Fibroblast of skin of back (primary cell): Measurements from ENCODE around the gene RPAP3.

Experiments
- DNase-seq: peaks from one replicate; pipeline ENCODE4 v3.0.0-alpha.2; 2013

RPAP3 gene

DNA sequence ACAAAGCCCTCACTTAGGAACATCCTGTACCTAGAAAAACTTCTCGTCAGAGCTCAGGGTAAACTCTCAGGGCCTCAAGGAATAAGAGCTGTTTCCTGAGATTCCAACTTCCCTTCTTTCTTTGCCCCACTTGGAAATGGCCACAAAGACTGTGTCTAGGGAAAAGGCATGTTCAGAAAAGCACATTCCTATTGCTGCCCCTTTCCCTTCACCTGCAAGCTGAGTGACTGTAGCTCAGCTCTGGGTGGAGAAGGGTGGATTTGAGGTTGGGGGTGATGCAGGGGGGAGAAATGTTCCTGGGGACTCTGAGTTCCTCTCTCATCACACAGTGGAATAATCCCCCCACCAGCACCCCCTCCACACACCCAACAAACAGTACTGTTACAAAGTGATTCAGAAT is 12.7 kb upstream of the RPAP3 start:
- DNase-seq, result no peak

DNA sequence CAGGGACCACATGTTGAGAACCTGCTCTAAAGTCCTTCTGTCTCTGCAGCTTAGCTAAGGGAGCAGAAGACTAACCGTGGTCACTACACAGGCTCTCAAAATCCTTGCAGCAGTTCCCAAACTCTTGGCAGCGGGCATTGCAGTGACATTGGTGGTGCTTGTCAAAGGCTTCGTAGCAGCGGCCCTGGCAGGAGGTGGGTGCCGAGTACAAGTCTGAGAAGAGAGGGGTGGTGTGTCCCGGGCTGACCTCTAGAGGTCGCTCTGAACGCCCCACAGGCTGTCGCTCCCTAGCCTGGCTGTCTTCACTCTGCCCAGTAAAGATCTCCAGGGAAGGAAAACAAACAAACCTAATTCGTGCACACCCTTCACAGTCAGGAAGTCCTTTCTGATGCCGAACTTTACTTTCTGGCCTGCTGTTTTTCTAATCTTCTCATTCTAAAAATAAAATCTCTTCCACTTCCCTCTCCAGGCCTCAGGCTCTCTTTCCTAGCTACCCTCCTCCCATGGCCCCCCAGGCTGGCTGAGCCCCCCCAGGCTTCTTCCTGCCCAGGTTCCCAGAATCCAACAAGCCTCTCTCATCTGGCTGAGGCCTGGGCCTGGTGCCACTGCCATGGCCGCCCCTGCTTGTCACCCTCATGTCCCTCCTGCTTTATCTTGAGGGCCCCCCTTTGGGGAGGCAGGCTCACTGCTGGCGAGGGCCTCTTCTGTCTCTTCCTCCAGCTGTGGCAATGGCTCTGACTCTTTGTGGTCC is 11.8 kb upstream of the RPAP3 start:
- peak; percentile 90 for DNase-seq

DNA sequence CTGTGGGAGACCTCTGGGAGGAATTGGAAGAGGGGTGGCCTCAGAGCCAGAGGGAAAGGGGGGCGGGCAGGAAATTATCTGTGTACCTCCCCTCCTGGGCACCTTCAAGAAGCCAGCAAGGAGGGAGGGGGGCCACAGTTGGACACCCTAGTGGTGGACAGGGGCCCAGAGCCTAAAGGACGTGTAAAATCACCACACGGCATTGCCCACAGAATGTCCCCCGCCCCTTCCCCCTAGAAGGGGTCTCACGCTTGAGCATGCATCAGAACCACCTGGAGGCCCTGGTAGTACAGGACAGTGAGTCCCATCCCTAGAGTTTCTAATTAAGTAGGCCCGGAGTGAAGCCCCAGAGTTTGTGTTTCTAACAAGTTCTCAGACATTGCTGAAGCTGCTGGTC is 11.2 kb upstream of the RPAP3 start:
- DNase-seq, result no peak

DNA sequence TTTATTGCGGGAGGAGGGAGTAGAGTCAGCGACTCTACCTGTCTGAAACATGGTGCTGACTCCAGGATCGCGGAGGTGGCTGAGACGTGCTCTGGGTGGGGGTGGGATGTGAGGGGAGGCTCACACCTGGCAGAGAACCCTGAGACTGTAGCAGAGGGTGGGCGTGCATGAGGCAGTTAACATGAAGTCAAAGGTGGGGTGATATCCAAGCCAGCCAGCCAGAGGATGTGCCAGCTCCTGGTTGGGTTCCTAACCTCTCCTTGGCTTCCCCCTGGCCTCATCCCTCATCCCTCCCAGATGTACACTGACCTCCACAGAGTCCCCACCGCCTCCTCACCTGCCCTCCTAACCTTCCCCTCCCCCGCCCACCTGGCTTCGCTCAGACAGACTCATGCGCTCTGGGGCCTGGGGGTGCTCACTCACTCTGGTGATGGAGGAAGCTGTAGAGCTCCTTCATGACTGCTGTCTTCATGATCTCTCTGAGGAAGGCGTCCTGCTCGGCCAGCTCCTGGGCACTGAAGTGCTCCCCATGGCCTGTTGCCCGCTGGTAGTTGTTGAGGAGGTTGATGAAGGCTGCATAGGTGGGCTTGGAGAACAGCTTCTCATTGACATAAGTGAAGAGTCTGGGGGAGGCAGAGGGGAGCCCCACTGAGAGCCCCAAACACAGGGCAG is 10.2 kb upstream of the RPAP3 start:
- no peak for DNase-seq

DNA sequence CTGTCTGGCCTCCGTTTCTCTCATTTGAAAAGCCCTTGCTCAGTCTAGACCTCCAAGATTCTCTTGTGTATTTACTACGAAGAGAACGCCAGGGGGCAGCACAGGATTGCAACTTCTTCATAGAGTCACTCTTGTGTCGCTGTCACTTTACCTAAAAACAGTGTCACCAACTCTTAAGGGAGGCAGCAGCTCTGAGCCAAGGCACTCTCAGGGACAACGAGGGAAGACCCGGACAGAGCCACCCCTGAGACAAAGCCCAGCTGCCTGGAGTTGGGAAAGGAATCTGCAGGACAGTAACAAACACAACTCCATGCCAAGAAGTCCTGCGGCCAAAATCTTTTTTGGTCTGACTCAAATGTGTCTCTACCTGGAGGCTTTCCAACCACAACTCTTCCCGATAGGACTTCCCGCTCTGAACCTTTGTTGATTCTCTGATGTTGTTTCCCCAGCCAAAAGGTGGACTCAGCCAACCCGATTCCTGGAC is 9.6 kb upstream of the RPAP3 start:
- peak; percentile 70 for DNase-seq

DNA sequence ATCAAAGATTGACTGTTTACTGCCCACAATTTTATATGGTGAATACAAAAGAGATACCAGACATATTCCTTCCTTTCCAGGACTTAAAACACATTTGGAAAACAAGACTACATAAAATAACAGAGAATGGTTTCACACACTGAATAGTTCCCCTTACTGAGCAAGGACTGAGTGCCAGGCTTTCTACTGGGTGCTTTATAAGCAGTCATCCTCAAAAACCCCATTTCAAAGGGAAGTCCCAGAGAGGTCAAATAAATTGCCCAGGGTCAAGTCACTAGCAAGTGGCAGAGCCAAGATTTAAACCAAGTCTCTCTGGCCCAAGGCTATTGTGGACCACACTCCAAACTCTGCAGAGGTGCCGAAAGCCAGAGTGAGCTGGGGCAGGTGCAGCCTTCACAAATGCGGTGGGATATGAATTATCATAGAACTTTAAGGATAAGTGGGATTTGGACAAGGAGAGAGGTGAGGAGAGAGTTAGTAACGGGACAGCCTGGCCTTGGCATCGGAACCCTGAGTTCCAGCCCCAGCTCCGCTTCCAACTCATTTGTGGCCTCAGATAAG is 9.1 kb upstream of the RPAP3 start:
- no peak for DNase-seq

DNA sequence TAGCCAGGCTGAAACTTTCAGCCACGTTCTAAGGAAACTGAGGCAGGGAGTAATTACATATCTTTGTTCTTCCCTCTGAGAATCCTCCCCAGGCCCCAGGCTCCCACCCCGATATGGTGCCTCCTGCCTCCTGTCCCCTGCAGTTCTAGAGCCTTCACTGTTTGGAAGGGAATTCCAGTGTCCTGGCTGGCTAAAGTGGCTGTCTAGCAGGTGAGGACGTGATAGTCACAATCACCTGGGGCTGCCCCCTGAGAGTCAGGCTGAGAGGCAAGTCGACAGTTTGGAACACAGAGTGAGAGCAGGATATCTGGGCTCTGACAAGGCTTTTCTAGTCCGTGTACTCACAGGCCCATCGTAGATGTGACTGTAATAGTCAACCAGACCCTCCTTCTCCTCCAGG is 6.3 kb upstream of the RPAP3 start:
- DNase-seq, result no peak

DNA sequence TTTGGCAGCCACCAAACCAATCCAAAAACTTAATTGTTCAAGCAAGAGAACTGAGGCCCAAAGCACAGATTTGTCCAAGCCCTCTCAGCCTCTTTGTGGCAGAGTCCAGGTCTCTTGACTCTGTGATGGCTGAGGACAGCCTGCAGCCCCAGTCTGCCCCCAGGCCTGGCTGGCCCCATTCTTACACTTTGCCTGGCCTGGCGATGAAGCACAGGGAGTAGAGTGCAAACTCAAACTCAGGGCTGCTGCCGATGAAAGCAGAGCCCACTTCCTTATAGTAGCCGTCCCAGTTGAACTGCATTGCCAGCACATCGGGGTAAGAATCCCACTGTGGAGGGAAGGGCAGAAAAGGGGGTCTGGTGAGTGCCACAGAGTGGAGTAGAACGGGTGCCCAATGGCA is 5.6 kb upstream of the RPAP3 start:
- no peak for DNase-seq

DNA sequence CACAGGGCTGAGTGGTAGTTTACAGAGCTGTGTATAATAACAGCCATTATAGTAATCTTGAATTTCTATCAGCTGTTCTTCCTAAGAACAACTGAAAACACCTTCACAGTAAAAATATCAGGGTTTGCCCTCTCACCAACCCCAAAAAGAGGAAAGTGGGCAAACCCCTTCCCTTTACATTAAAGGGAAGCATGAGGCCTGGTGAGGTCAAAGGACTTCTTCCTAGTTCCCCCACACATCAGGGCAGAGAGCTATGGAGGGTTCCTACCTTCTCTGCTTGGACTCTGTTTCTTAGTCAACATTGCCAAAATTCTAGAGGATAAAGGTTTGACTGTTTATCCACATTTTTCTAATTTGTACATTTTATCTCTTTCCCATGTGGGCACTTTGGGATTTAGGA is 4.4 kb upstream of the RPAP3 start:
- DNase-seq, result no peak

DNA sequence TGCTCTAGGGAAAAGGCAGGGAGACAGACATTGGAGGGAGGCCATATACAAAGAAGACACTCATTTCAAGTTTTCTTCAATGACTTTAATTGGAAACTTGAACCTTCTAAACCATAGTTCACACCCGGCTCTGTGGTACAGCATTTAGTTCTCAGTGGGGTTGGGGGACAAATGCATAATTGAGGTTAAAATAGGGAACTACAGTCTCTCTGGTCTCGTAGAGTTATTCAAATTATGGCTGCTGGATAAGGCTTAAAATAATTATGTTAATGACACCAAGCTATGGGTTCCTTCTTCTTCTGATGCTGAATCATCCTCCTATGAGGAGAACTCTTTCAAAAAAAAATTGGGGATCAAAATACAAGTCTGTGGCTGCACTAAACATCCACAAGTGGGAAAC is 3.8 kb upstream of the RPAP3 start:
- no peak for DNase-seq

DNA sequence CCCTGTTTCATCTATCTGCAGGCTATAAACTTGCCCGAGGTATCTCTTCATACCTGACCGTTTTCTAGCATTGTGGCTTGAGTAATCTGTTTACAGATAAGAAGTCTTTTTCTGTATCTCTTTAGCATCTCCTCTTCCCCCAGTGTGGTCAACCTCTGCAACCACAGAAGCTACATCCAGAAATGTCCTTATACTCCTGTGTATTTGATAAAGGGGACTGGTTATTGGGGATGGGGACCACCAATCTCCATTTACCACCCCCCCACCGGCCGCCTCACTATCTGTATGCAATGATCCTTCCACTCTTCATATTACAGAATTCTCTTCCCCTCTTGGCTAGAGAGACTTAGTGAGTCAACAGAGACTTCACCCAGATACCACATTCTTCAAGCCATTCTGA is 3.4 kb upstream of the RPAP3 start:
- no peak for DNase-seq

DNA sequence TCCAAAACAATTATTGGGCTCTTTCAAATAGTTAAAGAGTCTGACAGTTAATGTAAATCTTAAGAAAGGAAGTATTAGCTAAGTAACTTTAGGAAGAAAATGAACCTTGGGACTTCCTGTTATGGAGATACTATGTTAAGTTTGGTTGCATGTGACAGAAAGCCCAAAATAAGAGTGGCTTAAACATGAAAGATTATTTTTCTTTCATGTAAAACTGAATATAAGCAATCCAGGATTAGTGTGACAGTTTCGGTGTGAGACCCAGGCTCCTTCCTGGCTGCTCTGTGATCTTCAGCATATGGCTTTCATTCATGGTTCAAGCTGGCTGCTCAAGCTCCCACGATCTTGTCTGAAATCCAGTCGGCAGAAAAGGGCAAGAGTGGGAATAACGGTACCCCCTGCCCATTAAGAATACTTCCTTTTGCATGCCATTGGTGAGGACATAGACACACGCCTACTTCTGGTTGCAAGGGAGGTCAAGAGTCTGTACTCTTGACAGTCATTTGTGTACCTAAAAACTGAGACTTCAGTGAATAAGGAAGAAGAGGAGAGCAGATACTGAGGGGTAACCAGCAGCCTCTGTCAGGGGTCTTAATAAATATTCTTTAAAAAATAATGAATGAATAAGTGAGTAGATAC is 2.2 kb upstream of the RPAP3 start:
- DNase-seq, result no peak

DNA sequence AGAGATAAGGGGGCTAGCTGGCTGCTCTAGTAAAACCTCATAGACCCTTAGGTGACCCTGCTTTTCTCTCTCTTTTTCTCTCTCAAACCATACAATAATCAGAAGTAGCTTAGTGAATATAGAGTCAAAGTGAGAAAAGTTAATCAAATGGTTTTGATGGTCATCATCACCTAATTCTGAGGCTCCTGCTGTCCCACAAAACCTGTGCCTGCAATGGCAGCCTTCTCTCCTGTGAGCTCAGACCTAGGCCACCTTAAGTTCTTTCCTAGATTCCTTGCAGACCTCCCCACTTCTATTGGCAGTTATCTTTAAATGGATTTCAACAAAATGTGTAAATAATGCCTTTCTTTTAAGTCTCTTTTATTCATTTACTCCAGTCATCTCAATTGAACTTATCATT is 1.5 kb upstream of the RPAP3 start:
- DNase-seq, result no peak

DNA sequence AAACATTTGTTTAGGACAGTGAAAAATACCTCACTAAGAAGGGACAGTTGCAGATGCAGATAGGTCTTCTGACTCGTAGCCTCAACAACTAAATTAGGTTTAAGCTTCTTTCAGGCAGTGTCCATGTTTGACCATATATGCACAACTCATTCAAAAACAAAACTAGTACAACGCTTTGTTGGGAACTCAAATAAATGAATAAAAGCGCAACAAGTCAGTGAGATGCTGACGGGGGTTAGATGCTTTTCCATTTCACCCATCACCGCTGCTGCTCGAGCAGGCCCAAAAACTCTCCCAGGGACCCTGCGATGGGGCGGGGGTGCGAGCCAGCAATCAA is 633 bp downstream of the RPAP3 start:
- peak; percentile 6 for DNase-seq

DNA sequence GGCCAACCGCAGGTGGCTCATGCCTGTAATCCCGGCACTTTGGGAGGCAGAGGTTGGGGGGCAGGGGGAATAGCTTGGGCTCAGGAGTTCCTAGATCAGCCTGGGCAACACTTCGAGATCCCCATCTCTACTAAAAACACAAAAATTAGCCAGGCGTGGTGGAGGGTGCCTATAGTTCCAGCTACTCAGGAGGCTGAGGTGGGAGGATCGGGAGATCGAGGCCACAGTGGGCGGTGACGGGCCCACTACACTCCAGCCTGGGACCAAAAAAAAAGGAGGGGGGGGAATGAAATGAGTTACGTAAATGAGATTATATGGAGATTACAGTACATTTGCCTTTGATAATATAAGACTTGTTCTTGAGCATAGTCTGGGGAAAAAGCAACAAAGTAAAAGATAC is 1.1 kb downstream of the RPAP3 start:
- DNase-seq, result no peak

DNA sequence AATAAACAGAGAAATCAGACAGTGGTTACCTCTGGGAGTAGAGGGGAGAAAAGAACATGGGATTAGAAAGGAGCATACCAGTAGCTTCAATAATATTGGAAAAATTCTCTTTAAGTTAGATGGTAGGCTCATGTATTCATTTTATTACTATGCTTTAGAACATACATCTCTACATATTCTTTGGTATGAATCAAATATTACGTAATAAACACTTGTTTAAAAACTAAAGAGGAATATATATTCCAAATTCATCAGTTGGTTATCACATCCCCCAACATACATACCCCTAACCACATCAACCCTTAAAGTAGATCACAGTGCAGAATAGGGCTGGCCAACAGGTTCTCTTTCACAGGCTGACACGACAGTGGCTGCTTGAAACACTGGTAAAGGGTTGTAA is 5.6 kb downstream of the RPAP3 start:
- DNase-seq, result no peak

DNA sequence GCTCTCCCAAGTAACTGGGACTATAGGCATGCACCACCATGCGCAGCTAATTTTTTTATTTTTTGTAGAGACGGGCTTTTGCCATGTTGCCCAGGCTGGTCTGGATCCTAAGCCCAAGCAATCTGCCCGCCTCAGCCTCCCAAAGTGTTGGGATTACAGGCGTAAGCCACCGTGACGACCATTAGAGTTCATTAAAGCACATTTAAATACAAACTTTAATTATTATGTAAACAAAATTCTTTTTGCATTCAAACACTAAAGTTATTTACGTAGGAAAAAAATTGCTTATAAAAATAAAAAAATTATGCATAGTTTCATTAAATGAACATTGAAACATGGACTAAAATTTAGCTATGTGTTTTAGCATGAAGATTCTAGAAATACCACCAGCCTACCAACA is 7.2 kb downstream of the RPAP3 start:
- DNase-seq, result no peak

DNA sequence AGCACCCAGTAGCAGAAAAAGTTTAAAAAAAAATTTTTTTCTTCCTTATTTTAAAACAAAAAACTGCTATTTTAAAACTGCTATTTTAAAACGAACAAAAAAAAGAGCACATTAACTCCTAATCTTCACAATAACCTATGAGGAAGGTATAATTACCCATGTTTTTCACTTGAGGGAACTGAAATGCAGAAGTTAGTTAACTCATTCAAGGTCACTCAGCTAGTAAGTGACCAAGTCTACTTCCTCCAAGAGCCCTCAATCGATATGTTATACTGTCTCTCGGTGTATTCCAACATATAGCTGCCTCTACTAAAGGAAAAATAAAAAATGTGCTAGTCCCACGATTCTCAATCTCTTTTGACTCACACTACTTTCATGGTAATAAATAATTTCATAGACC is 7.8 kb downstream of the RPAP3 start:
- DNase-seq, result no peak

DNA sequence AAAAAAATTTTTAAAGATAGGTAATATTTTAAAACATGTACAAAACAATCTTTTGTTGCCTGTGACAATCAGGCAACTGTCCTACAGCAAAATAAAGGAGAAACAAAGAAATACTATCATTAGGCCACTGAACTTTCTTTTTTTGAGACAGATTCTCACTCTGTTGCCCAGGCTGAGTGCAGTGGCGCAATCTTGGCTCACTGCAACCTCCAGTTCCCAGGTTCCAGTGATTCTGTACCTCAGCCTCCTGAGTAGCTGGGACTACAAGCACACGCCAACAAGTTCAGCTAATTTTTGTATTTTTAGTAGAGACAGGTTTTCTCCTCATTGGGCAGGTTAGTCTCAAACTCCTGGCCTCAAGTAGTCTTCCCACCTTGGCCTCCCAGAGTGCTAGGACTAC is 16.6 kb downstream of the RPAP3 start:
- DNase-seq, result no peak

DNA sequence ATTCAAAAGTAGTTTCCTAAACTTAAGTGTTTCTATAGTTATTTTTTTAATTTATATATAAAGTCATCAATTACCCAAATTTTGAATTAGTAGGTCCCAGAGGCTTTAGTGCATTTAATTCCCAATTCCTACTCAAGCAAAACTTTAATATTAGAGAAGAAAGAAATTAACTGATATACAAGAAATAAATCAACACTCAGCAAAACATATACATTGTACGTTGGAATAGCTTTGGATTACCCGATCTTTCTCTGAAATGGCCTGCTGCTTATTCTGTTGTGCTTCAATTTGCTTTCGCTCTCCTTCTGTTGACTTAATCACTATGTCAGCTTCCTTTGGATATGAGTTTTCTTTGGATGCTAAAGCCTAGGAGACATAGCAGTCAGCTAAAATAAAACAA is 18.2 kb downstream of the RPAP3 start:
- DNase-seq, result no peak

DNA sequence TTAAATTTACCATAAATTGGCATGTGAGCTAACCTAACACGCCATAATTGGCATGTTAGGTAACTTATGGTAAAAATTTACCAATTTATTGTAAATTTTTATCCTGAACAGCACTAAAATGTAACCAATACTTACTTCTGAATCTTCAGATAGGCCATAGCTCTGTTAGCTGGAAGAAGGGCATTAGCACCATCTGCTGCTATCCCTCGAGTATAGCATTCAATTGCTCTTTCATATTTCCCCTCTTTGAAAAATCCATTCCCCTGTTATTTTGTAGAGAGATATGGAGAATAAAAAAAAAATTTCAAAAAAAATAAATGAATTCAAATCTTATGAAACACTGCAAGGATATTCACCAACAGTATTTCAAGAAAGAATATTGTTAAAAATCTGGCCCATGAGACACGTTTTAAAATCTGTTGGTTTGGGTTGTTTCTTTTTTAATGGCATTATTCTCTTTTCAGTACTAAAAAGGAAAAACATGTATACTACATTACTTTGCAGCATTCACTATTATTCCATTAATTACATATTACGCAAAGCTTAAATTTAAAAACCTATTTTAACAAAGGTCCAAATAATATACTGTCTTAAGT is 19.1 kb downstream of the RPAP3 start:
- DNase-seq, result peak; percentile 45

DNA sequence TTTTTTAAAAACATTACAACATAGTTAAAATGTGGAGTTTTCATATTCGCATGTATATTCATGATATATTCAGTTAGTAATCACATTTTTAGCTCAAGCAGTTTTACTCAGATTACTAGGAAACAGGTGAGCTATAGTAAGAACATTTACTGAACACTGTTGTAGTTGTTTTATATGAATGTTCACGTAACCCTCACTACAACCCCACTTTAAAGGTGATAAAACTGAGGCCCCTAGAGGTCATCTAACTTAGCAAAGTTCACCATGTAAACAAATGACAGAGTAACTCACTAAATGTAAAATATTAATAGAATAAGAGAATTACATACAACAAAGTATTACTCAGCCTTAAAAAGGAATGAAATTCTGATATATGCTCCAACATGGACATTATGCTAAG is 26.0 kb downstream of the RPAP3 start:
- DNase-seq, result no peak

DNA sequence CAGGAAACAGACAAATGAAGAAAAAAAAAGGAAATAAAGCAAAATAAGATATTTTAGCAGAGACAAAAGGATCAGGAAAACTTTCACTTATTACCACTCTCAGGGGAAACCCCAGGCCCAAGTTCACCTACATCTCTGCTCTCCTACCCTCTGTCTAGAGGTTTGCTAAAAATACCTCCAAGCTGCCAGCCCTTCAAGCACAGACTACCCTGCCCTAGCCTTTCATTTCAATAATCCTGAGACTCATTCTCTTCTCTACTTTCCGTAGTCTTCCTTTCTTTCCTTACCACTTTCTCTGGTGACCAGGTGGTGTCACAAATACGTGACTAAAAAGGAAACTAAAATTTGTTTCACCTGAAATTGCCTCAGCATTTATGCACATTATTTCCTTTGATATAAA is 33.8 kb downstream of the RPAP3 start:
- DNase-seq, result no peak
